Epithelial cell of proximal tubule (primary cell): ENCODE results near the gene MYO1G. TPM values are rescaled to one million over a fixed set of nuclear protein-coding genes. Genes with fewer than 3 reads are reported as not detected.

ENCODE experiments used
- DNase-seq: peaks from one replicate; pipeline ENCODE4 v3.0.0-alpha.2; 2011; ENCODE audit warnings: low read depth
- H3K4me3 ChIP-seq: 2 replicates; pipeline ENCODE4 v1.5.1; 2011; ENCODE audit warnings: low read depth, mild to moderate bottlenecking, low read length
- CTCF ChIP-seq: conservative IDR thresholded peaks from 2 replicates; pipeline ENCODE4 v1.5.1; 2012; ENCODE audit warnings: low read depth, mild to moderate bottlenecking, low read length
- total RNA-seq: library from RNA; depleted of rRNA; stranded (reverse); fragments of >200 nt; gene quantifications from 2 replicates; pipeline ENCODE4 v1.2.3, GENCODE V29; 2015

The MYO1G gene
- total RNA-seq, 1 donor from 2014 or later, result not detected

- DNase-seq, result no peak
- H3K4me3 ChIP-seq, result no peak overlapping the region
- no peak for TF ChIP-seq CTCF
Measured at GRCh38 chr7:44953156-44953555, 25.7 kb downstream of the MYO1G start.

GRCh38 chr7:44949303-44949702 lies 29.5 kb downstream of the MYO1G start:
- DNase-seq, result no peak
- no peak for TF ChIP-seq CTCF
- H3K4me3 ChIP-seq, result no peak overlapping the region

GRCh38 chr7:44945479-44945878 lies 33.3 kb downstream of the MYO1G start:
- DNase-seq, result no peak
- no peak for TF ChIP-seq CTCF
- no peak overlapping the region for H3K4me3 ChIP-seq

GRCh38 chr7:44944821-44945220 lies 34.0 kb downstream of the MYO1G start:
- H3K4me3 ChIP-seq, result no peak overlapping the region
- no peak for TF ChIP-seq CTCF
- no peak for DNase-seq

- no peak for TF ChIP-seq CTCF
- no peak overlapping the region for H3K4me3 ChIP-seq
- DNase-seq, result no peak
Measured at GRCh38 chr7:44943631-44944030, 35.2 kb downstream of the MYO1G start.

- no peak overlapping the region for H3K4me3 ChIP-seq
- no peak for TF ChIP-seq CTCF
- DNase-seq, result no peak
Measured at GRCh38 chr7:44937426-44937825, 41.4 kb downstream of the MYO1G start.

GRCh38 chr7:44936322-44936721 lies 42.5 kb downstream of the MYO1G start:
- no peak for DNase-seq
- no peak for TF ChIP-seq CTCF
- no peak overlapping the region for H3K4me3 ChIP-seq
